Hepatocyte (in vitro differentiated cells): ENCODE data around the gene CORO2B.

Experiments used
- EZH2 ChIP-seq: fragments of 200-600 bp; sonication (generic); IDR thresholded peaks from 2 replicates; pipeline ENCODE4 v1.6.1; 2016; ENCODE audit warnings: antibody characterized with exemption, mild to moderate bottlenecking, borderline replicate concordance
- EZH2phosphoT487 ChIP-seq: fragments of 200-600 bp; sonication (generic); IDR thresholded peaks from one replicate; pipeline ENCODE4 v1.6.1; 2018; ENCODE audit warnings: antibody characterized with exemption, mild to moderate bottlenecking, low read depth, moderate library complexity; ENCODE audit not compliant: unreplicated experiment, severe bottlenecking
- TF ChIP-seq, protein P1 (sequence below): fragments of 200-600 bp; sonication (generic); IDR thresholded peaks from 2 replicates; pipeline ENCODE4 v1.5.1; 2016; ENCODE audit warnings: antibody characterized with exemption, mild to moderate bottlenecking; ENCODE audit not compliant: poor library complexity

- TF ChIP-seq EZH2 (no peak), EZH2phosphoT487 (no peak)
- TF ChIP-seq, protein P1, sequence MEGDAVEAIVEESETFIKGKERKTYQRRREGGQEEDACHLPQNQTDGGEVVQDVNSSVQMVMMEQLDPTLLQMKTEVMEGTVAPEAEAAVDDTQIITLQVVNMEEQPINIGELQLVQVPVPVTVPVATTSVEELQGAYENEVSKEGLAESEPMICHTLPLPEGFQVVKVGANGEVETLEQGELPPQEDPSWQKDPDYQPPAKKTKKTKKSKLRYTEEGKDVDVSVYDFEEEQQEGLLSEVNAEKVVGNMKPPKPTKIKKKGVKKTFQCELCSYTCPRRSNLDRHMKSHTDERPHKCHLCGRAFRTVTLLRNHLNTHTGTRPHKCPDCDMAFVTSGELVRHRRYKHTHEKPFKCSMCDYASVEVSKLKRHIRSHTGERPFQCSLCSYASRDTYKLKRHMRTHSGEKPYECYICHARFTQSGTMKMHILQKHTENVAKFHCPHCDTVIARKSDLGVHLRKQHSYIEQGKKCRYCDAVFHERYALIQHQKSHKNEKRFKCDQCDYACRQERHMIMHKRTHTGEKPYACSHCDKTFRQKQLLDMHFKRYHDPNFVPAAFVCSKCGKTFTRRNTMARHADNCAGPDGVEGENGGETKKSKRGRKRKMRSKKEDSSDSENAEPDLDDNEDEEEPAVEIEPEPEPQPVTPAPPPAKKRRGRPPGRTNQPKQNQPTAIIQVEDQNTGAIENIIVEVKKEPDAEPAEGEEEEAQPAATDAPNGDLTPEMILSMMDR: no peak
Observed at GRCh38 chr15:68548364-68548763, 30.4 kb upstream of the CORO2B start.
